GM10248 (cell line): ENCODE results near the gene PDE2A.

ENCODE experiments used
- CTCF ChIA-PET: fragments of 300-600 bp; sonication (Branson Sonifier 250); formaldehyde crosslinking; extraction: SDS; loops from one replicate; lab custom pipeline; 2021; ENCODE audit warnings: antibody characterized with exemption; lab: Yijun Ruan, JAX
- POLR2A ChIA-PET: fragments of 350-650 bp; sonication (Branson Sonifier 250); formaldehyde crosslinking; extraction: SDS; loops from one replicate; lab custom pipeline; 2020; ENCODE audit warnings: antibody characterized with exemption; lab: Yijun Ruan, JAX
- DNase-seq: peaks from one replicate; pipeline ENCODE4 v3.0.0; 2012; ENCODE audit errors: extremely low spot score
- TF ChIP-seq, protein P1 (sequence below): IDR thresholded peaks from 2 replicates; pipeline ENCODE4 v1.5.1; 2012; ENCODE audit warnings: mild to moderate bottlenecking, low read depth; ENCODE audit errors: extremely low read depth, missing control alignments, control extremely low read depth

PDE2A gene

DNA sequence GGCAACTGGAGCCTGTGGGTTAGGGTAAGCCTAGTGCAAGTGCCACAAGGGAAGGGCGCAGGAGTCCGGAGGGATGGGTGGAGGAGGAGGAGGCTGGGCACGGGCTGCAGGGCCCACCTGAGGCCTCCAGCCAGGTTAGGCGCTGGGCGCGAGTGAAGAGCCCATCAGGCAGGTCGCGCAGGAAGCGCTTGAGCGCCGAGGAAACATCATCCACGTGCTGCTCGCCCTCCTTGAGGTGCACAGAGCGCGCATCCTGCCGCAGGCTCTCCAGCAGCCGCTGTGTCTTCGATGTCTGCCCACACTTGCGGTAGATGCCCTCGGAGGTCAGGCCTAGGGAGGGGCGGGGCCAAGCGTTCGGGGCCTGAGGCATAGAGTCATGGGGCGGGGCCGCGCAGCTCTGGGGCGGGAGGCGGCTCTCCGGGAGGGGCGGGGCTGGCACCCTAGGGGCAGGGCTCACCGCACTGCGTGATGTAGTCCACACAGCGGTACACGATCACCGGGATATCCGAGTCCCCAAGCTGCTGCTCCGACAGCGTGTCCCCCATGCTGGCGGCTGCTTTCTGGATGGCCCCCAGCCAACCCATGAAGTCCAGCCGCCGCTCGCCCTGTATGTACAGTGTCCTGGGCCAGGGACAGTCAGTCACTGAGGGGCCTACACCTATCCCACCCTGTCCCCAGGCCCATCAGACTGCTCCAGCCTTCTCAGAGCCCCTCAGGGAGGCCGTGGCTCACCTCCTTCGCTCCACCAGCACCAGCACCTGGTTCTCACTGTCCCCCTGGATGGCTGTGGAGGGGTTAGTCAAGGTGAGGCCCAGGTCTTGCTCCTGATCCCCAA, 22.9 kb upstream of the PDE2A start:
- DNase-seq: no peak
- TF ChIP-seq, protein P1, sequence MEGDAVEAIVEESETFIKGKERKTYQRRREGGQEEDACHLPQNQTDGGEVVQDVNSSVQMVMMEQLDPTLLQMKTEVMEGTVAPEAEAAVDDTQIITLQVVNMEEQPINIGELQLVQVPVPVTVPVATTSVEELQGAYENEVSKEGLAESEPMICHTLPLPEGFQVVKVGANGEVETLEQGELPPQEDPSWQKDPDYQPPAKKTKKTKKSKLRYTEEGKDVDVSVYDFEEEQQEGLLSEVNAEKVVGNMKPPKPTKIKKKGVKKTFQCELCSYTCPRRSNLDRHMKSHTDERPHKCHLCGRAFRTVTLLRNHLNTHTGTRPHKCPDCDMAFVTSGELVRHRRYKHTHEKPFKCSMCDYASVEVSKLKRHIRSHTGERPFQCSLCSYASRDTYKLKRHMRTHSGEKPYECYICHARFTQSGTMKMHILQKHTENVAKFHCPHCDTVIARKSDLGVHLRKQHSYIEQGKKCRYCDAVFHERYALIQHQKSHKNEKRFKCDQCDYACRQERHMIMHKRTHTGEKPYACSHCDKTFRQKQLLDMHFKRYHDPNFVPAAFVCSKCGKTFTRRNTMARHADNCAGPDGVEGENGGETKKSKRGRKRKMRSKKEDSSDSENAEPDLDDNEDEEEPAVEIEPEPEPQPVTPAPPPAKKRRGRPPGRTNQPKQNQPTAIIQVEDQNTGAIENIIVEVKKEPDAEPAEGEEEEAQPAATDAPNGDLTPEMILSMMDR: no peak
- POLR2A ChIA-PET: no interaction called here
- CTCF ChIA-PET: interaction anchor here (3.9 kb wide), 1 partner anchor 13 kb away, joined by 43 read pairs; no protein-coding TSS in a partner anchor

DNA sequence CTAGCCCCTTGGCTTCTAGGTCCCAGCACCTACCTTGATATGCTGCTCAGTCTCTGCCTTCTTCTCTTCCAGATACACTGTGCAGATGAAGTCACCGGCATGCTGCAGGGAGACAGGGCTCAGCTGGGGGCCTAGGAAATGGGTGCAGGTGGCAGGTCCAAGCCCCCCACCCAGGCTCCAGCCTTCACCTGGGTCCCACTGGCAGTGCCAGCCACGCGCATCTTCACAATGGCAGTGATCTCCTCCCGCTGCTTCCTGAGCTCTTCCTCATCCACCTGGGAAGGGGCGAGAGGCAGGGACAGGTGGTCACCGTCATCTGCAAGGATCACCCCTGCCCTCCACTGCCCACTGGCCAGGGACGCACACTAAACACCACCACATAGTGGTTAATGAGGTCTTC, 21.1 kb upstream of the PDE2A start:
- POLR2A ChIA-PET: no interaction called here
- CTCF ChIA-PET: interaction anchor here (1.2 kb wide), 1 partner anchor 10 kb away, joined by 3 read pairs; no protein-coding TSS in a partner anchor
- DNase-seq: no peak
- TF ChIP-seq, protein P1: no peak

DNA sequence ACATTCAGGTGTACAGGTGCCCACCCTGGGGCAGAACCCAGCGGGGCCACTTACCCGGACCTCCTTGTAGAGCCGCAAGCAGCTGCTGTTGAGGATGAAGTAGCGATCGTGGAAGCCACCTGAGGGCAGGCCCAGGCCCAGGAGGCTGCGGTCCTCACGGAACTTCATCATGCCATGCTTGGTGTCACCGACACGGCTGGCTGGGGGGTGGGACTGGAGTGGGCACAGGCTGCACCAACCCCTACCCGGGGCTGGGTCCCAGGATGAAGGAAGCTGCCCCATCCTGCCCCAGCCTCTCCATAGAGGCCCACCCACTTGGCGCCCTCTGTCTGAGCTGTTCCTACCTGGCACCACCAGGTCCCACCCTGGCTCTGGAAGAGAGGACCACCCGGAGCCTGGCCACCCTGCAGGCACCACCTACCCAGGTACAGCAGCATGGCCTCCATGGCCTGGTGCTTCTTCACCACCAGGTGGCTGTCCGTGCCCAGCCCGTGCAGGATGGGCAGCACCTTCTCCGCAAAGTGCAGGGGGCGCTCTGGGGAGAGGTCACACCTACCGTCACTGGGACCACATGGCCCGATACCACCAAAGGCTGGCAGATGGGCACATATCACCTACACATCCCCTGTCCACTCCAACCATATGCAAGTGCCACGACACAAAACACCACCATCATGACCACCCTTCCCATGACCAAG, 19.2 kb upstream of the PDE2A start:
- TF ChIP-seq, protein P1: no peak
- POLR2A ChIA-PET: no interaction called here
- CTCF ChIA-PET: interaction anchor here (2.4 kb wide), 1 partner anchor 9 kb away, joined by 8 read pairs; no protein-coding TSS in a partner anchor
- DNase-seq: no peak

DNA sequence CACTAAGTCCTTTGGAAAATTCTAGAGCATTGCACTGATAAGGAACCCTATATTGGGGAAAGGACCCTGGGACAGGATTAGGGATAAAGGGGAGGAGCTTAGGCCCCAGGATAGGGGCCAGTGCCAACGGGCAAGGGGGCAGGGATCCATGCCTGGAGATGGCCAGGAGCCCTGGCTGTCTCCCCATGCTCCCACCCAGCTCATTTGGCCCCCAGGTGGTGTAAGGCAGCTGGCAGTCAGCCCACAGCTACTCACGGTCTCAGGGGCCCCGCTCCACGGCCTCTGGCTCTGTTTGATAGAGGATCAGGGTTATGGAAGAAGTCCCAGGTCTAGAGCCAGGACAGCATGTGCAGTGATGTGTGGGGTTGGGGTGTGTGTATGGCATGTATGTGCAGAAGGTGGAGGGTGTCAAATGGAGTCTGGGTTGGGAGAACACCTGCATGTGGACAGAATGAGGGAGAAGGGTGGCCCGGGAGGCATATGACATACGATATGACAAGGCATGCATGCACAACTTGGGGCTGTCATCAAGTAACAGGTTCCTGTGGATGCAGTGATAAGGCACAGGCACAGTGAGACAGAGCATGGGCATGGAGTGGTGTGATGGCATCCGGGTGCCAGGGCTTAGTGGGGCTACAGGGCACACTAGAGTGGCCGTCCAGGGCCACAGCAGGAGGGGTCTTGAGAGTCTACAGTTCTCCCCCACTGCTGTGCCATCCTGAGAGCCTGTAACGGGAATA, 18.4 kb upstream of the PDE2A start:
- no peak for DNase-seq
- TF ChIP-seq, protein P1: no peak
- ChIA-PET POLR2A (interaction anchor here (0.6 kb wide), 1 partner anchor 80 kb away, joined by 10 read pairs; no protein-coding TSS in a partner anchor), CTCF (interaction anchor here (2.4 kb wide), 1 partner anchor 9 kb away, joined by 8 read pairs; no protein-coding TSS in a partner anchor)

DNA sequence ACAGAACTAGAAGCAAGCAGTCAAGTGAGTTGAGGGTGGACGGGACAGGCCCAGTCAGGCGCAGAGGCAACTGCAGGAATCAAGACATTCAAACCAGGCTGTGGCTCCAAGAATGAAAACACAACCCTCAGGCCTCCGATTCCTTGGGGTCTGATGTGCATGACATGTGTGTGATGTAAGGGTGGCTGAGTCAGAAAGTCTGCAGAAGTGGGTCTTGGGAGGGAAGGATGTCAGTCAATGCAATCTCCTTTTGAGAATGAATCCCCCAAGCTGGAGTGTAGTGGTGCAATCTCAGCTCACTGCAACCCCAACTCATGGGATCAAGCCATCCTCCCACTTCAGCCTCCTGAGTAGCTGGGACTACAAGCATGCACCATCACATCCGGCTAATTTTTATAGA, 15.9 kb upstream of the PDE2A start:
- TF ChIP-seq, protein P1: no peak
- CTCF ChIA-PET: interaction anchor here (1.1 to 1.3 kb wide), 2 partner anchors 8 to 14 kb away, joined by 3 to 4 read pairs; no protein-coding TSS in a partner anchor
- POLR2A ChIA-PET: no interaction called here
- DNase-seq: no peak

DNA sequence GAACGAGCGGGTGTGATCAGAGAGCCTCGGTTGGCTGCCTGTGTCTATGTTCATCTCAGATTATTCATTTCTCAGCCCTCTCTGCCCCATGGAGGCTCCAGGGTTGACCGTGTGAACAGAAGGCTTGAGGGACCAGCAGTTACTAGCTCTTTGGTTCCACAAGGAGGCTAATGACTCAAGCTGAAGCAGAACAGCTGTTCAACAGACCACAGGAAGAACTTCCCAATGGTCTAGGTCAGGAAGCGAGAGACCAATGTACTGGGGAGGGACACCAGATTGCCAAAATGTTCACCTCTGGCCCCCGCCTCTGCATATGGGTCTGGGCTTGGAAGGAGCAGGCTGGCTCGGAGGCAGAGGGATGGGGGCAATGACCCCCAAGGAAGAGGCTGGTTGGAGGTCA, 14.7 kb upstream of the PDE2A start:
- TF ChIP-seq, protein P1: no peak
- DNase-seq: no peak
- POLR2A ChIA-PET: no interaction called here
- CTCF ChIA-PET: no interaction called here
